Neural progenitor cell (in vitro differentiated cells): ENCODE data around the gene UBE3D. TPM values are rescaled to one million over a fixed set of nuclear protein-coding genes. Genes with fewer than 3 reads are reported as not detected.
A peak's percentile ranks its signal among the peaks of the same experiment; 100 is the strongest.

Experiments used
- DNase-seq: peaks from one replicate; pipeline ENCODE4 v3.0.0-alpha.2; 2016; ENCODE audit warnings: low spot score
- H2AFZ ChIP-seq: fragments of 200-600 bp; sonication (generic); replicated peaks from 2 replicates; pipeline ENCODE4 v1.6.1; 2016; ENCODE audit warnings: antibody characterized with exemption
- H3F3A ChIP-seq: fragments of 200-600 bp; sonication (generic); 2 replicates; pipeline ENCODE4 v1.6.1; 2016; ENCODE audit warnings: antibody characterized with exemption, low read depth
- H3K27ac ChIP-seq: fragments of 200-600 bp; sonication (generic); 2 replicates; pipeline ENCODE4 v1.5.1; 2016; ENCODE audit warnings: mild to moderate bottlenecking
- H3K27me3 ChIP-seq: fragments of 200-600 bp; sonication (generic); 2 replicates; pipeline ENCODE4 v1.6.1; 2016; ENCODE audit warnings: mild to moderate bottlenecking, moderate library complexity
- H3K36me3 ChIP-seq: fragments of 200-600 bp; sonication (generic); 2 replicates; pipeline ENCODE4 v1.5.1; 2016
- H3K4me1 ChIP-seq: fragments of 200-600 bp; sonication (generic); 2 replicates; pipeline ENCODE4 v1.6.1; 2016; ENCODE audit warnings: mixed run types
- H3K4me2 ChIP-seq: fragments of 200-600 bp; sonication (generic); 2 replicates; pipeline ENCODE4 v1.6.1; 2016
- H3K4me3 ChIP-seq: fragments of 200-600 bp; sonication (generic); 2 replicates; pipeline ENCODE4 v1.5.1; 2016
- H3K79me2 ChIP-seq: fragments of 200-600 bp; sonication (generic); 2 replicates; pipeline ENCODE4 v1.6.1; 2016; ENCODE audit warnings: low read depth
- H3K9ac ChIP-seq: fragments of 200-600 bp; sonication (generic); 2 replicates; pipeline ENCODE4 v1.6.1; 2016
- H3K9me3 ChIP-seq: fragments of 200-600 bp; sonication (generic); 2 replicates; pipeline ENCODE4 v1.5.1; 2016; ENCODE audit warnings: low read depth
- H4K20me1 ChIP-seq: fragments of 200-600 bp; sonication (generic); 2 replicates; pipeline ENCODE4 v1.6.1; 2016; ENCODE audit warnings: low read depth
- H3K27ac Mint-ChIP-seq: 3 replicates; pipeline ENCODE4 v1.8.0; 2021; ENCODE audit warnings: mixed read lengths
- H3K27me3 Mint-ChIP-seq: 2 replicates; pipeline ENCODE4 v1.8.0; 2022; ENCODE audit warnings: low read depth, mild to moderate bottlenecking, inconsistent platforms, moderate library complexity, mixed read lengths; ENCODE audit not compliant: insufficient read depth
- H3K36me3 Mint-ChIP-seq: 3 replicates; pipeline ENCODE4 v1.8.0; 2021; ENCODE audit warnings: mixed read lengths
- H3K4me1 Mint-ChIP-seq: 3 replicates; pipeline ENCODE4 v1.8.0; 2021; ENCODE audit warnings: mixed read lengths
- H3K4me3 Mint-ChIP-seq: 3 replicates; pipeline ENCODE4 v1.8.0; 2021; ENCODE audit warnings: mild to moderate bottlenecking, moderate library complexity, mixed read lengths
- H3K9me3 Mint-ChIP-seq: 3 replicates; pipeline ENCODE4 v1.8.0; 2020; ENCODE audit warnings: mixed read lengths
- CTCF ChIP-seq: fragments of 200-600 bp; sonication (generic); IDR thresholded peaks from 2 replicates; pipeline ENCODE4 v1.5.1; 2017; ENCODE audit warnings: antibody characterized with exemption, mild to moderate bottlenecking
- EZH2 ChIP-seq: fragments of 200-600 bp; sonication (generic); IDR thresholded peaks from 2 replicates; pipeline ENCODE4 v1.6.1; 2017; ENCODE audit warnings: antibody characterized with exemption, mild to moderate bottlenecking, moderate library complexity
- EZH2phosphoT487 ChIP-seq: fragments of 200-600 bp; sonication (generic); IDR thresholded peaks from 2 replicates; pipeline ENCODE4 v1.6.1; 2017; ENCODE audit warnings: antibody characterized with exemption
- total RNA-seq: library from RNA; depleted of rRNA; stranded (reverse); fragments of >200 nt; gene quantifications from 2 replicates; pipeline ENCODE4 v1.2.3, GENCODE V29; 2015; ENCODE audit warnings: low replicate concordance

Gene UBE3D
- total RNA-seq, 1 donor from 2014 or later, result 86.3 TPM

- peaks cover 34% of the 10 kb centered on the region for H3K4me1 Mint-ChIP-seq
- Histone ChIP-seq H2AFZ (no peak overlapping the region), H3F3A (peaks cover 10% of the 10 kb centered on the region), H3K4me1 (peaks cover 33% of the 10 kb centered on the region), H3K79me2 (no peaks in the 10 kb centered on the region), H3K9ac (no peak overlapping the region), H3K4me2 (no peak overlapping the region), H3K4me3 (no peak overlapping the region), H3K27ac (peak overlapping the region; percentile 23), H3K27me3 (no peaks in the 10 kb centered on the region), H4K20me1 (no peaks in the 10 kb centered on the region), H3K36me3 (peaks cover 25% of the 10 kb centered on the region), H3K9me3 (peaks cover 14% of the 10 kb centered on the region)
- peaks cover 6% of the 10 kb centered on the region for H3K27me3 Mint-ChIP-seq
- peaks cover 29% of the 10 kb centered on the region for H3K36me3 Mint-ChIP-seq
- no peak overlapping the region for H3K27ac Mint-ChIP-seq
- TF ChIP-seq CTCF, result no peak
- TF ChIP-seq EZH2phosphoT487, result no peak
- TF ChIP-seq EZH2, result no peak
- H3K9me3 Mint-ChIP-seq, result peaks cover 18% of the 10 kb centered on the region
- H3K4me3 Mint-ChIP-seq, result no peak overlapping the region
- no peak for DNase-seq
These were observed 151.1 kb downstream of the UBE3D start for GRCh38 chr6:82914511-82914910.

- Histone ChIP-seq H2AFZ (no peak overlapping the region), H3K27ac (no peak overlapping the region), H3K4me1 (peaks cover 41% of the 10 kb centered on the region), H4K20me1 (no peaks in the 10 kb centered on the region), H3K79me2 (no peaks in the 10 kb centered on the region), H3K4me2 (no peak overlapping the region), H3K9me3 (no peaks in the 10 kb centered on the region), H3K9ac (no peak overlapping the region), H3F3A (peaks cover 6% of the 10 kb centered on the region), H3K27me3 (no peaks in the 10 kb centered on the region), H3K4me3 (no peak overlapping the region), H3K36me3 (no peaks in the 10 kb centered on the region)
- TF ChIP-seq CTCF (no peak), EZH2phosphoT487 (no peak), EZH2 (no peak)
- no peaks in the 10 kb centered on the region for H3K27me3 Mint-ChIP-seq
- peaks cover 11% of the 10 kb centered on the region for H3K36me3 Mint-ChIP-seq
- no peak for DNase-seq
- peaks cover 60% of the 10 kb centered on the region for H3K4me1 Mint-ChIP-seq
- no peak overlapping the region for H3K4me3 Mint-ChIP-seq
- no peaks in the 10 kb centered on the region for H3K9me3 Mint-ChIP-seq
- H3K27ac Mint-ChIP-seq, result peak overlapping the region; percentile 38
These were observed 154.8 kb downstream of the UBE3D start for GRCh38 chr6:82910820-82911219.

GRCh38 chr6:82910395-82910794 lies 155.2 kb downstream of the UBE3D start:
- DNase-seq, result peak; percentile 13
- peaks cover 9% of the 10 kb centered on the region for H3K36me3 Mint-ChIP-seq
- Histone ChIP-seq H3K9me3 (no peaks in the 10 kb centered on the region), H3K4me3 (no peak overlapping the region), H3F3A (peaks cover 6% of the 10 kb centered on the region), H4K20me1 (no peaks in the 10 kb centered on the region), H3K4me2 (no peak overlapping the region), H3K79me2 (no peaks in the 10 kb centered on the region), H3K27me3 (no peaks in the 10 kb centered on the region), H2AFZ (no peak overlapping the region), H3K9ac (no peak overlapping the region), H3K4me1 (peaks cover 45% of the 10 kb centered on the region), H3K36me3 (no peaks in the 10 kb centered on the region), H3K27ac (no peak overlapping the region)
- H3K9me3 Mint-ChIP-seq, result no peaks in the 10 kb centered on the region
- H3K4me3 Mint-ChIP-seq, result no peak overlapping the region
- TF ChIP-seq EZH2 (no peak), CTCF (no peak), EZH2phosphoT487 (no peak)
- H3K27me3 Mint-ChIP-seq, result no peaks in the 10 kb centered on the region
- H3K4me1 Mint-ChIP-seq, result peaks cover 64% of the 10 kb centered on the region
- peak overlapping the region; percentile 96 for H3K27ac Mint-ChIP-seq
